ENCODE results near the gene C3orf52.

The C3orf52 gene

GRCh38 chr3:112093180-112093522 is 7.0 kb downstream of the C3orf52 start:
- H3K36me3 ChIP-seq (ENCODE audit: insufficient read depth, insufficient read length, low read length) = peaks cover 27% of the 10 kb centered on the region
- no peaks in the 10 kb centered on the region for H3K27me3 ChIP-seq (ENCODE audit: insufficient read depth, insufficient read length)
- H3K9ac ChIP-seq (ENCODE audit: insufficient read length, low read depth) = no peak overlapping the region
- no peak overlapping the region for H3K4me3 ChIP-seq (ENCODE audit: insufficient read length, low read depth)
- H3K4me1 ChIP-seq (ENCODE audit: insufficient read depth, insufficient read length) = peaks cover 3% of the 10 kb centered on the region
- H3K9me3 ChIP-seq (ENCODE audit: insufficient read depth, low read length) = no peaks in the 10 kb centered on the region
- no peak for TF ChIP-seq SUZ12 (IDR thresholded peaks at IDR 0.05; ENCODE audit: extremely low read depth, insufficient read depth, insufficient read length)
- TF ChIP-seq ZNF274 (IDR thresholded peaks at IDR 0.05; ENCODE audit: low read depth, low read length) = no peak
- no peak for TF ChIP-seq YY1 (IDR thresholded peaks at IDR 0.05; ENCODE audit: insufficient read depth, insufficient read length)
- no peak for DNase-seq (ENCODE audit: low read depth, low spot score)

GRCh38 chr3:112095731-112096130 is 9.5 kb downstream of the C3orf52 start:
- no peak for DNase-seq (ENCODE audit: low read depth, low spot score)
- H3K9me3 ChIP-seq (ENCODE audit: insufficient read depth, low read length) = no peaks in the 10 kb centered on the region
- TF ChIP-seq ZNF274 (IDR thresholded peaks at IDR 0.05; ENCODE audit: low read depth, low read length) = no peak
- TF ChIP-seq SUZ12 (IDR thresholded peaks at IDR 0.05; ENCODE audit: extremely low read depth, insufficient read depth, insufficient read length) = no peak
- TF ChIP-seq YY1 (IDR thresholded peaks at IDR 0.05; ENCODE audit: insufficient read depth, insufficient read length) = no peak
- H3K4me1 ChIP-seq (ENCODE audit: insufficient read depth, insufficient read length) = peaks cover 3% of the 10 kb centered on the region
- H3K27me3 ChIP-seq (ENCODE audit: insufficient read depth, insufficient read length) = no peaks in the 10 kb centered on the region
- H3K9ac ChIP-seq (ENCODE audit: insufficient read length, low read depth) = no peak overlapping the region
- no peak overlapping the region for H3K4me3 ChIP-seq (ENCODE audit: insufficient read length, low read depth)
- peaks cover 27% of the 10 kb centered on the region for H3K36me3 ChIP-seq (ENCODE audit: insufficient read depth, insufficient read length, low read length)

GRCh38 chr3:112096176-112096575 is 10.0 kb downstream of the C3orf52 start:
- no peaks in the 10 kb centered on the region for H3K9me3 ChIP-seq (ENCODE audit: insufficient read depth, low read length)
- H3K27me3 ChIP-seq (ENCODE audit: insufficient read depth, insufficient read length) = no peaks in the 10 kb centered on the region
- H3K4me1 ChIP-seq (ENCODE audit: insufficient read depth, insufficient read length) = peaks cover 3% of the 10 kb centered on the region
- H3K9ac ChIP-seq (ENCODE audit: insufficient read length, low read depth) = no peak overlapping the region
- H3K4me3 ChIP-seq (ENCODE audit: insufficient read length, low read depth) = no peak overlapping the region
- no peak for TF ChIP-seq ZNF274 (IDR thresholded peaks at IDR 0.05; ENCODE audit: low read depth, low read length)
- no peak for TF ChIP-seq SUZ12 (IDR thresholded peaks at IDR 0.05; ENCODE audit: extremely low read depth, insufficient read depth, insufficient read length)
- no peak for TF ChIP-seq YY1 (IDR thresholded peaks at IDR 0.05; ENCODE audit: insufficient read depth, insufficient read length)
- peaks cover 27% of the 10 kb centered on the region for H3K36me3 ChIP-seq (ENCODE audit: insufficient read depth, insufficient read length, low read length)
- no peak for DNase-seq (ENCODE audit: low read depth, low spot score)

- Histone ChIP-seq H3K4me3 (ENCODE audit: insufficient read length, low read depth) (no peak overlapping the region), H3K4me1 (ENCODE audit: insufficient read depth, insufficient read length) (peaks cover 1% of the 10 kb centered on the region), H3K9ac (ENCODE audit: insufficient read length, low read depth) (no peak overlapping the region), H3K27me3 (ENCODE audit: insufficient read depth, insufficient read length) (no peaks in the 10 kb centered on the region), H3K36me3 (ENCODE audit: insufficient read depth, insufficient read length, low read length) (peaks cover 29% of the 10 kb centered on the region), H3K9me3 (ENCODE audit: insufficient read depth, low read length) (no peaks in the 10 kb centered on the region)
- DNase-seq (ENCODE audit: low read depth, low spot score) = no peak
- no peak for TF ChIP-seq ZNF274 (IDR thresholded peaks at IDR 0.05; ENCODE audit: low read depth, low read length)
- TF ChIP-seq YY1 (IDR thresholded peaks at IDR 0.05; ENCODE audit: insufficient read depth, insufficient read length) = no peak
- TF ChIP-seq SUZ12 (IDR thresholded peaks at IDR 0.05; ENCODE audit: extremely low read depth, insufficient read depth, insufficient read length) = no peak
These were observed 11.2 kb downstream of the C3orf52 start for GRCh38 chr3:112097378-112097777.

- no peak overlapping the region for H3K4me3 ChIP-seq (ENCODE audit: insufficient read length, low read depth)
- H3K4me1 ChIP-seq (ENCODE audit: insufficient read depth, insufficient read length) = no peaks in the 10 kb centered on the region
- H3K36me3 ChIP-seq (ENCODE audit: insufficient read depth, insufficient read length, low read length) = peaks cover 46% of the 10 kb centered on the region
- H3K9ac ChIP-seq (ENCODE audit: insufficient read length, low read depth) = no peak overlapping the region
- no peak for DNase-seq (ENCODE audit: low read depth, low spot score)
- no peaks in the 10 kb centered on the region for H3K9me3 ChIP-seq (ENCODE audit: insufficient read depth, low read length)
- H3K27me3 ChIP-seq (ENCODE audit: insufficient read depth, insufficient read length) = no peaks in the 10 kb centered on the region
- TF ChIP-seq SUZ12 (IDR thresholded peaks at IDR 0.05; ENCODE audit: extremely low read depth, insufficient read depth, insufficient read length) = no peak
- no peak for TF ChIP-seq ZNF274 (IDR thresholded peaks at IDR 0.05; ENCODE audit: low read depth, low read length)
- no peak for TF ChIP-seq YY1 (IDR thresholded peaks at IDR 0.05; ENCODE audit: insufficient read depth, insufficient read length)
These were observed 15.7 kb downstream of the C3orf52 start for GRCh38 chr3:112101916-112102315.

GRCh38 chr3:112104774-112105173 is 18.6 kb downstream of the C3orf52 start:
- no peaks in the 10 kb centered on the region for H3K4me1 ChIP-seq (ENCODE audit: insufficient read depth, insufficient read length)
- no peak overlapping the region for H3K9ac ChIP-seq (ENCODE audit: insufficient read length, low read depth)
- TF ChIP-seq SUZ12 (IDR thresholded peaks at IDR 0.05; ENCODE audit: extremely low read depth, insufficient read depth, insufficient read length) (no peak), YY1 (IDR thresholded peaks at IDR 0.05; ENCODE audit: insufficient read depth, insufficient read length) (no peak), ZNF274 (IDR thresholded peaks at IDR 0.05; ENCODE audit: low read depth, low read length) (no peak)
- no peak overlapping the region for H3K4me3 ChIP-seq (ENCODE audit: insufficient read length, low read depth)
- peaks cover 55% of the 10 kb centered on the region for H3K36me3 ChIP-seq (ENCODE audit: insufficient read depth, insufficient read length, low read length)
- DNase-seq (ENCODE audit: low read depth, low spot score) = no peak
- H3K27me3 ChIP-seq (ENCODE audit: insufficient read depth, insufficient read length) = no peaks in the 10 kb centered on the region
- H3K9me3 ChIP-seq (ENCODE audit: insufficient read depth, low read length) = no peaks in the 10 kb centered on the region

- Histone ChIP-seq H3K27me3 (ENCODE audit: insufficient read depth, insufficient read length) (no peaks in the 10 kb centered on the region), H3K9ac (ENCODE audit: insufficient read length, low read depth) (no peak overlapping the region), H3K4me1 (ENCODE audit: insufficient read depth, insufficient read length) (no peaks in the 10 kb centered on the region), H3K4me3 (ENCODE audit: insufficient read length, low read depth) (no peak overlapping the region), H3K9me3 (ENCODE audit: insufficient read depth, low read length) (no peaks in the 10 kb centered on the region), H3K36me3 (ENCODE audit: insufficient read depth, insufficient read length, low read length) (peaks cover 74% of the 10 kb centered on the region)
- no peak for DNase-seq (ENCODE audit: low read depth, low spot score)
- TF ChIP-seq YY1 (IDR thresholded peaks at IDR 0.05; ENCODE audit: insufficient read depth, insufficient read length) (no peak), SUZ12 (IDR thresholded peaks at IDR 0.05; ENCODE audit: extremely low read depth, insufficient read depth, insufficient read length) (no peak), ZNF274 (IDR thresholded peaks at IDR 0.05; ENCODE audit: low read depth, low read length) (no peak)
These were observed 23.1 kb downstream of the C3orf52 start for GRCh38 chr3:112109322-112109721.
